GM12874 (cell line): ENCODE measurements around the gene NRP1.

ENCODE experiments used
- TF ChIP-seq, protein P1 (sequence below): IDR thresholded peaks from 2 replicates; pipeline ENCODE4 v1.5.1; 2011; ENCODE audit warnings: low read depth, mild to moderate bottlenecking, control low read depth, low read length, moderate library complexity; ENCODE audit not compliant: insufficient read depth

The NRP1 gene

DNA sequence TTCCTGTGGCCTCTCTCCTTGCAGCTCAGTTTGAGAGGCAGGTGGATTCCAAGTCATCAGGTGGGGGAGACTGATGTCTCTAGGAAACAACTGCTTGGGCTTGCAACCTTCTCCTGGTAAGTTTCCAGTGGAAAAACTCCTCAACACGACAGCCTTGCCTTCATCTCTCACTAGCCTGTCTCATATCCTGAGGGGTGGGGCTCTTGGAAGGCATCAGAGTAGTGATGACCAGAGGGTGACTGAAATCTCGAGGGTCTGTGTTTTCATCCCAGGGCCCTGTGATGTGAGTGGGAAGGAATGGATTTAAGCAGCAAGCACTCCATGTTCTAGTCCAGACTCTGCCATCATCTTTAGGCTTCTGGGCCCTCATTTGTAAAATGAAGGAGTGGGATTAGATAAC, 107.0 kb downstream of the NRP1 start:
- TF ChIP-seq, protein P1, sequence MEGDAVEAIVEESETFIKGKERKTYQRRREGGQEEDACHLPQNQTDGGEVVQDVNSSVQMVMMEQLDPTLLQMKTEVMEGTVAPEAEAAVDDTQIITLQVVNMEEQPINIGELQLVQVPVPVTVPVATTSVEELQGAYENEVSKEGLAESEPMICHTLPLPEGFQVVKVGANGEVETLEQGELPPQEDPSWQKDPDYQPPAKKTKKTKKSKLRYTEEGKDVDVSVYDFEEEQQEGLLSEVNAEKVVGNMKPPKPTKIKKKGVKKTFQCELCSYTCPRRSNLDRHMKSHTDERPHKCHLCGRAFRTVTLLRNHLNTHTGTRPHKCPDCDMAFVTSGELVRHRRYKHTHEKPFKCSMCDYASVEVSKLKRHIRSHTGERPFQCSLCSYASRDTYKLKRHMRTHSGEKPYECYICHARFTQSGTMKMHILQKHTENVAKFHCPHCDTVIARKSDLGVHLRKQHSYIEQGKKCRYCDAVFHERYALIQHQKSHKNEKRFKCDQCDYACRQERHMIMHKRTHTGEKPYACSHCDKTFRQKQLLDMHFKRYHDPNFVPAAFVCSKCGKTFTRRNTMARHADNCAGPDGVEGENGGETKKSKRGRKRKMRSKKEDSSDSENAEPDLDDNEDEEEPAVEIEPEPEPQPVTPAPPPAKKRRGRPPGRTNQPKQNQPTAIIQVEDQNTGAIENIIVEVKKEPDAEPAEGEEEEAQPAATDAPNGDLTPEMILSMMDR: no peak

DNA sequence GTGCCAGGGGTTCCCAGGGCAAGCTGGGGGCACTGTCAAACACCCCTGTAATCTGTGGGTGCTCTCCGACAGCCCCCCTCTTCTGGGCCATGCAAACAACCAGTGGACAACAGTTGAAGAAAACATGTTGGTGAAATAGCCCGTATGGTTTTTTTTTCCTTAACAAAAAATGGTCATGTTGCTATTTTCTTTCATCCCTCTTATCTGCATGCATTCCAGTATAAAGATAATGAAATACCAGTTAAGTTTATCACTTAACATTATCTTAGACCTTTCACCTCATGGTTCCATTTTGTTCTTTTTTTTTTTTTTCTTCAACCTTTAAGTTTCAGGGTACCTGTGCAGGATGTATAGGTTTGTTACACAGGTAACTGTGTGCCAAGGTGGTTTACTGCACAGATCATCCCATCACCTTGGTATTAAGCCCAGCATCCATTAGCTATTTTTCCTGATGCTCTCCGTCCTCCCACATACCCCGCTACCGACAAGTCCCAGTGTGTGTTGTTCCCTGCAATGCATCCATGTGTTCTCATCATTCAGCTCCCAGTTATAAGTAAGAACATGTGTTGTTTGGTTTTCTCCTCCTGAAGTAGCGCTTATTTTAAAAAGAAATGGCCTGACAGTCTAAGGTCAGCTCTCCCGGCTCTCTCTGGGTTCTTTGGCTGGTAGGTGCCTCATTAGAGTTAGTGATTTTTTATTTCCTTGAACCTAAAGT, 110.1 kb downstream of the NRP1 start:
- TF ChIP-seq, protein P1: no peak

DNA sequence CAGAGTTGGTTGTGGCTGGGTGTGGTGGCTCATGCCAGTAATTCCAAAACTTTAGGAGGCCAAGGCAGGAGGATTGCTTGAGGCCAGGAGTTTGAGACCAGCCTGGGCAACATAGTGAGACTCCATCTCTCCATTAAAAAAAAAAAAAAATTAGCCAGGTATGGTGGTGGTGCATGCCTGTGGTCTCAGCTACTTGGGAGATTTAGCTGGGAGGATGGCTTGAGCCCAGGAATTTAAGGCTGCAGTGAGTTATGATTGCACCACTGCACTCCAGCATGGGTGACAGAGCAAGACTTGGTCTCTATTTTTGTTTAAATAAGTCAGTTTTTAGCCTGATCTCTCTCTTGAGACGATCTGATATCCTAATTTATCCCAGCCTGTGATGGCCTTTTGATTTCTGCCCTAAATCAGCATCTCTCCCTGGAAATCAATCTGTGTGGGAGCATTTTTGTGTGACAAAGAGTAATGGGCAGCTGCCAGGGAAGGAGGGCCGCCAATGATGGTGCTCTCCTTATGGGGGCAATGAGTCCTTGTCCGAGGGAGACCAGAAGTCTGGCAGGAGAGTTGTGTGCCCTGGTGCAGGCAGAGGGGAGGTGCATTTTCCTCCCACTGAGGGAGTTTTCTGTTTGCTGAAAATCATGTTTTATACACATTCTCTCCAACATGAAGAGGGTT, 111.0 kb downstream of the NRP1 start:
- TF ChIP-seq, protein P1: no peak

DNA sequence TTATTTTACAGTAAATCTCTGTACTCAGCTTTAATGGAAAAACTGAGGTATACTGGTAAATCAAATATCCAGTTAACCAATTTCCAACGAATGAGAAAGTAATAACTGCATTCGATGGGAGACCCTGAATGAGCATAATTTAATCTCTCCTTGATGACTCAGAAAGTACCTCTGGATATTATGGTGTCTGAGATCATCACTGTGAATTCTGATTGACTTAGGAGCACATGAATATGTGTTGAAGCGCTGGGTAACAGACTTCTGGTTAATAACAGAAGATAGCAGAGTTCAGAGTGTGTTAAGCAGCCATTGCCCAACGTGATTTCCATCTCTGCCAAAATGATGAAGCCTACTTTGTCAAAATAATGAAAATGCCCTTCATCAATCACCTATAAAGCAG, 116.6 kb downstream of the NRP1 start:
- TF ChIP-seq, protein P1: no peak

DNA sequence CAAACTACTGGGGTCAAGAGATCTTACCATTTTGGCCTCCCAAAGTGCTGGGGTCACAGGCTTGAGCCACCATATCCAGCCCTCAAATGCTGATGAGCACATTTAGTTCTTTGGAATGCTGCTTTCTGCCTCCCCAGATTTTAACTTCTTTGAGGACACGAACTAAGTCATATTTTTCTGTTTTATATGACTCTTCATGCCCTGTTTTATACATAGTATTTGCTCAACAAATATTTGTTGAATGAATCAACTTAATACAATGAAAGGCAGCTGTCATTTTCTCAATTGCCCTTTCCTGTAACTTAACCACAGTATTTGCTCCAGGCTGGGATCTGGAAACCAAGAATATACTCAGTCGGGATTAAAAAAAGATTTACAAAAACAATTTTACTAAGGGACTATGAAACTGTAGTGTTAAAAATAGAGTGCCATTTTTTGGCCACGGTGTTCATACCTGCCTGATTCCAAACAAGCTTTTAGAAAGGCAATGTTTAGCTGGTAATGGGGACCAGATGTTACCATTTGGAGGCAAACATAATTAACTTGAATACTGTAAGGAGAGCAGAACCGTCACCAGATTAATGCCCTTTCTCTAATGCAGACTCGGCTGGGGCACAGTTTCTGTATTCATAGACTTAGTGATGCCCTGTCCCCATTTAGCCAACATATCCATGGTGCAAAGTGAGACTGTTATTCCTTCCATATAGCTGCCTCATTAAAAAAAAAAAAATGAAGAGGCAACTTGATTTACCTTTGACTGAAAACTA, 117.6 kb downstream of the NRP1 start:
- TF ChIP-seq, protein P1: no peak

DNA sequence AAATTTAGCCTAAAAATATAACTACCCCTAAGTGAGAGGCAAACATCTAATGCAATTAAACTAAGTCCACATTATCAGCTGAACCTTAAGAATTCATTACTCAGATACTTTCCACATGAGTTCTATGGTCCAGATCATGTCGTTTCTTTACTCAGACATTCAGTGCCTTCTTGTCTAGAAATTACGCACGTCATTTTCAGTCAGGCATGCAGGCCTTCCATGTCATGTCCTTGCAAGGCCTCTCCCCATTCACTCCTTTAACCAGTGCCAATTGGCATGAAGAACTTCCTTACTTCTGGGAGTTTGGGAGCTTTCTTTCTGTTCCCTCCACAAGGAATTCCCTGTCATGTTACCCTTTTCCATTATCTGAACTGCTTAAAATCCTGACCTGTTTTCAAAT, 118.8 kb downstream of the NRP1 start:
- TF ChIP-seq, protein P1: no peak

DNA sequence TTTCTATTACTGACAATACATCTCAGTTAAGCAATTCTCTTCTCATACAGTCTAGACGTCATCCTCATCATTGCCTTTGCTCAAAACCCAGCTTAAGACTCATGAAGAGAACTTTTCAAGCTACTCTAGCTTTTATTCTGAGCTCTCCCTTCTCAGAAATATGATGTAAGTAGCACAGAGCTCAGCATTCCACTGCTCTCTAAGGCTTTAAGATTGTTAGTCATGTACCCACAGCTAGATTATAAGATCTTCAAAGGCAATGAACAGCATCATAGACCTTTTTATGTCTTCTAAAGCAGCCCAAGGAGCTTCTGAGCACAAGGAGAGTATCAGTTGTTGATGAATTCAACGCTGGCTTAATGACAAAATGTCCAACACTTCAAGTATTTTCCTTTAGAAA, 119.3 kb downstream of the NRP1 start:
- TF ChIP-seq, protein P1: no peak
